ENCODE measurements around the gene CDH19. TPM values are rescaled to one million over a fixed set of nuclear protein-coding genes. Genes with fewer than 3 reads are reported as not detected.

CDH19 gene
- polyA plus RNA-seq, 10 donors: 1.2 to 4.6 (median 1.9) TPM

- DNase-seq: no peak
These were observed 142.5 kb downstream of the CDH19 start for GRCh38 chr18:66461344-66461743.

GRCh38 chr18:66457245-66457644 is 146.6 kb downstream of the CDH19 start:
- DNase-seq: no peak

Measured in muscle of back (tissue), 11 donors.